ENCODE results near the gene METTL4. TPM values are rescaled to one million over a fixed set of nuclear protein-coding genes. Genes with fewer than 3 reads are reported as not detected.

Gene METTL4
- total RNA-seq, 1 donor from 2014 or later: 15.4 TPM

GRCh38 chr18:2518473-2518872 lies 52.8 kb downstream of the METTL4 start:
- DNase-seq: no peak
- no peaks in the 10 kb centered on the region for H3K36me3 Mint-ChIP-seq (ENCODE audit: unreplicated experiment)
- H3K27ac Mint-ChIP-seq (ENCODE audit: unreplicated experiment): no peak overlapping the region
- peaks cover 4% of the 10 kb centered on the region for H3K4me1 Mint-ChIP-seq (ENCODE audit: low read depth, unreplicated experiment)
- H3K4me3 Mint-ChIP-seq (ENCODE audit: unreplicated experiment): no peak overlapping the region
- H3K9me3 Mint-ChIP-seq (ENCODE audit: unreplicated experiment): peaks cover 1% of the 10 kb centered on the region
- no peak for TF ChIP-seq CTCF (IDR thresholded peaks at IDR 0.05; ENCODE audit: partially characterized antibody, unreplicated experiment)
- H3K27me3 Mint-ChIP-seq (ENCODE audit: unreplicated experiment): no peaks in the 10 kb centered on the region

- Mint-ChIP-seq H3K27ac (ENCODE audit: unreplicated experiment) (no peak overlapping the region), H3K4me1 (ENCODE audit: low read depth, unreplicated experiment) (peaks cover 8% of the 10 kb centered on the region), H3K9me3 (ENCODE audit: unreplicated experiment) (peaks cover 1% of the 10 kb centered on the region), H3K36me3 (ENCODE audit: unreplicated experiment) (no peaks in the 10 kb centered on the region), H3K4me3 (ENCODE audit: unreplicated experiment) (no peak overlapping the region), H3K27me3 (ENCODE audit: unreplicated experiment) (no peaks in the 10 kb centered on the region)
- no peak for DNase-seq
- no peak for TF ChIP-seq CTCF (IDR thresholded peaks at IDR 0.05; ENCODE audit: partially characterized antibody, unreplicated experiment)
These were observed 55.2 kb downstream of the METTL4 start for GRCh38 chr18:2515908-2516625.

GRCh38 chr18:2515171-2515787 lies 56.0 kb downstream of the METTL4 start:
- H3K9me3 Mint-ChIP-seq (ENCODE audit: unreplicated experiment): peaks cover 1% of the 10 kb centered on the region
- no peak for DNase-seq
- H3K27me3 Mint-ChIP-seq (ENCODE audit: unreplicated experiment): no peaks in the 10 kb centered on the region
- H3K36me3 Mint-ChIP-seq (ENCODE audit: unreplicated experiment): no peaks in the 10 kb centered on the region
- no peak overlapping the region for H3K27ac Mint-ChIP-seq (ENCODE audit: unreplicated experiment)
- TF ChIP-seq CTCF (IDR thresholded peaks at IDR 0.05; ENCODE audit: partially characterized antibody, unreplicated experiment): no peak
- H3K4me3 Mint-ChIP-seq (ENCODE audit: unreplicated experiment): no peak overlapping the region
- peaks cover 8% of the 10 kb centered on the region for H3K4me1 Mint-ChIP-seq (ENCODE audit: low read depth, unreplicated experiment)

GRCh38 chr18:2513616-2514015 lies 57.7 kb downstream of the METTL4 start:
- peaks cover 1% of the 10 kb centered on the region for H3K9me3 Mint-ChIP-seq (ENCODE audit: unreplicated experiment)
- no peaks in the 10 kb centered on the region for H3K27me3 Mint-ChIP-seq (ENCODE audit: unreplicated experiment)
- no peaks in the 10 kb centered on the region for H3K36me3 Mint-ChIP-seq (ENCODE audit: unreplicated experiment)
- no peak for DNase-seq
- H3K4me1 Mint-ChIP-seq (ENCODE audit: low read depth, unreplicated experiment): peaks cover 8% of the 10 kb centered on the region
- H3K27ac Mint-ChIP-seq (ENCODE audit: unreplicated experiment): no peak overlapping the region
- H3K4me3 Mint-ChIP-seq (ENCODE audit: unreplicated experiment): no peak overlapping the region
- TF ChIP-seq CTCF (IDR thresholded peaks at IDR 0.05; ENCODE audit: partially characterized antibody, unreplicated experiment): no peak

- H3K9me3 Mint-ChIP-seq (ENCODE audit: unreplicated experiment): peaks cover 1% of the 10 kb centered on the region
- peaks cover 8% of the 10 kb centered on the region for H3K4me1 Mint-ChIP-seq (ENCODE audit: low read depth, unreplicated experiment)
- DNase-seq: no peak
- no peaks in the 10 kb centered on the region for H3K36me3 Mint-ChIP-seq (ENCODE audit: unreplicated experiment)
- no peak for TF ChIP-seq CTCF (IDR thresholded peaks at IDR 0.05; ENCODE audit: partially characterized antibody, unreplicated experiment)
- H3K27ac Mint-ChIP-seq (ENCODE audit: unreplicated experiment): no peak overlapping the region
- H3K27me3 Mint-ChIP-seq (ENCODE audit: unreplicated experiment): no peaks in the 10 kb centered on the region
- no peak overlapping the region for H3K4me3 Mint-ChIP-seq (ENCODE audit: unreplicated experiment)
These were observed 59.2 kb downstream of the METTL4 start for GRCh38 chr18:2512059-2512458.

Measured in glutamatergic neuron (in vitro differentiated cells).